Kasumi-1 (cell line): ENCODE data around the gene RNASE9.
A peak's percentile ranks its signal among the peaks of the same experiment; 100 is the strongest.
"Not testable (repeated sequence)": the region's sequence is repeated elsewhere in the genome, so short reads cannot be mapped to it uniquely, and the experiment has no call there.

ENCODE experiments used
- DNase-seq, 2 experiments: peaks; one replicate each; lab custom pipeline; 2025; lab: John Stamatoyannopoulos, UW

Gene RNASE9

DNA sequence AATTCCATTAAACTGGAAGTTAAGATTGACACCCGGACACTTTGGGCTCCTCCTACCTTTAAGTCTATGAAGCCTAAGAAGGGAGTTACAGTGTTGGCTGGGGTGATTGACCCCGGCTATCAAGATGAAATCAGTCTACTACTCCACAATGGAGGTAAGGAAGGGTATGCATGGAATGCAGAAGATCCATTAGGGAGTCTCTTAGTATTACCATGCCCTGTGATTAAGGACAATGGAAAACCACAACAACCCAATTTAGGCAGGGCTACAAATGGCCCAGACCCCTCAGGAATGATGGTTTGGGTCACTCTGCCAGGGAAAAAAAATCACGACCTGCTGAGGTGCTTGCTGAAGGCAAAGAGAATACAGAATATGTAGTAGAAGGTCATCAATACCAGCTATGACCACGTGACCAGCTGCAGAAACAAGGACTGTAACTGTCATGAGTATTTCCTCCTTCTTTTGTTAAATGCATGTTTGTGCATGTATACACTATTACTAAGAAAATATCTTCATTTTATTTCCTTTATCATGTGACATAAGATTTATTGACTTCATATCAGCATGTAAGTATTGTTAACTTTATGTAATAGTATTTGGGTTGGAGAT lies 11.6 kb upstream of the RNASE9 start:
- DNase-seq = not testable (repeated sequence)

DNA sequence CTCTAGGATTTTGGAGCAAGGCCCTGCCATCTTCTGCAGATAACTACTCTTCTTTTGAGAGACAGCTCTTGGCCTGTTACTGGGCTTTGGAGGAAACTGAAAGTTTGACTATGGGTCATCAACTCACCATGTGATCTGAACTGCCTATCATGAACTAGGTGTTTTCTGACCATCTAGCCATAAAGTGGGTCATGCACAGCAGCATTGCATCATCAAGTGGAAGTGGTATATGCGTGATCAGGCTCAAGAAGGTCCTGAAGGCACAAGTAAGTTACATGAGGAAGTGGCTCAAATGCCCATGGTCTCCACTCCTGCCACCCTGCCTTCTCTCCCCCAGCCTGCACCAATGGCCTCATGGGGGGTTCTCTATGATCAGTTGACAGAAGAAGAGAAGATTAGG lies 9.9 kb upstream of the RNASE9 start:
- not testable (repeated sequence) for DNase-seq

DNA sequence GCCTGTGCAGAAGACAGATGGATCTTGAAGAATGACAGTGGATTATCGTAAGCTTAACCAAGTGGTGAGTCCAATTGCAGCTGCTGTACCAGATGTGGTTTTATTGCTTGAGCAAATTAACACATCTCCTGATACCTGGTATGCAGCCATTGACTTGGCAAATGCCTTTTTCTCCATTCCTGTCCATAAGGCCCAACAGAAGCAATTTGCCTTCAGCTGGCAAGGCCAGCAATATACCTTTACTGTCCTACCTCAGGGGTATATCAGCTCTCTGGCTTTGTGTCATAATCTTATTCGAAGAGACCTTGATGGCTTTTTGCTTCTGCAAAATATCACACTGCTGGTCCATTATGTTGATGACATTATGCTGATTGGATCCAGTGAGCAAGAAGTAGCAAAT lies 9.0 kb upstream of the RNASE9 start:
- DNase-seq = not testable (repeated sequence)

DNA sequence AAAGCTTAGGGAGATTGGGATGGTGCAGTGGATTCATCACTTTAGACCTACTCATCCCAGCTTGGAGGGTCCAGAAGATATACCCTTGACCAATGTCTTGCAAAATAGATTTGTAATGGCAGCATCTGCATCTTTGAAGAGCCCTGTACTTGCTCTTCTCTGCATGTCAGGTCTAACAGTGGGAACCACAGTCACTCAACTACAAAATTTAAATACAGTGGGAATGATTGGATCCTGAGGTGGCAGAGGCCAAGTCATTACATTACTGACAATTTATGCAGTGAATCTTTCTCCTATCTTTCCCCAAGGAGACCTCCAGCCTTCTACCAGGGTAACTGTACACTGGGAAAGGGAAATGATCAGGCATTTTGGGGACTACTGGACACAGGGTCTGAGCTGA lies 8.2 kb upstream of the RNASE9 start:
- no peak for DNase-seq

DNA sequence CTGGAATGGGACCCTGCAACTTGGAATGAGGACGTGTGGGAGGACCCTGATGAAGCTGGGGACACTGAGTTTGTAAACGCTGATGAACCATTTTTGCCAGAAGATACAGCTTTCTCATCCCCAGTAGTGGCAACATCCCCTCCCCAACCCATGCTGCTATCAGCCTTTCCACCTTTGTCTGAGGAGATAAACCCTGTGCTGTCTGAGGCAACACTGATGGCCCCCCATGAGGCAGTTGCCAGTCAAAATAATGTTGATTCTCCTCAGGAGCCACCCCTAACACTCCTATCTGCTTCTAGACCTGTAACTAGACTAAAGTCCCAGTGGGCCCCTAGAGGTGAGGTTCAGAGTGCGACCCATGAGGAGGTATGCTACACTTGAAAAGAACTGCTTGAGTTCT lies 7.5 kb upstream of the RNASE9 start:
- DNase-seq = no peak

DNA sequence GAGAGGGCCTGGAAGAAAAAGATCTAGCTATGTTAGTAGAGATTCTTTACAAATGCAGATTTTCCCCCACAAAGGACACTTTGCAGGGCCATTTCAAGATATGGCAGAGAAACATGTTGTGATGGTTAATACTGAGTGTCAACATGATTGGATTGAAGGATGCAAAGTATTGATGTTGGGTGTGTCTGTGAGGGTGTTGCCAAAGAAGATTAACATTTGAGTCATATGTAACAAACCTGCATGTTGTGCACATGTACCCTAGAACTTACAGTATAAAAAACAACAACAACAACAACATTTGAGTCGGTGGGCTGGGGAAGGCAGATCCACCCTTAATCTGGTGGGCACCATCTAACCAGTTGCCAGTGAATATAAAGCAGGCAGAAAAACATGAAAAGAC lies 6.4 kb upstream of the RNASE9 start:
- DNase-seq = not testable (repeated sequence)

DNA sequence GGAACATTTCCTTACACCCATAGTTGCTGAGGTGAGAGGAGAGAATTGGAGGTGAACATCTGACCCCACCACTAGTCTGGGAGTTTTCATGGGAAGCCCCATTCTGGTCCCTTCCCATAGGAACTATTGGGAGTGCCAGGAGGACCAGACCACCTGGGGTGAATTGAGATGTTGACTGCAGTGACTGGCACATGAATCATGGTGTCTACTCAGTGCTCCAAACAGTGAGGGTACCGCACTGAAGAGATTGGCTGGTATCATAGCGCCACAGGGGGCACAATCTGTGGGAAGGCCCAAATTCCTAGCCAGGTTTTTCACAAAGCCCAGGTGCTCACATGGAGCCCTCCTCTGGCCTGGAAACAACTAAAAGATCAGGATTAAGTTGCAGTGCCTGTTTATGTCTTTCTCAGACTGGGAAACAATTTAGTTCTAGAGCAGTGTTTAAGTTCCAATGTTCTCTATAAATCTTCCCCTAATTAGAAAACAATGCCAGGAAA lies 3.7 kb upstream of the RNASE9 start:
- no peak for DNase-seq

DNA sequence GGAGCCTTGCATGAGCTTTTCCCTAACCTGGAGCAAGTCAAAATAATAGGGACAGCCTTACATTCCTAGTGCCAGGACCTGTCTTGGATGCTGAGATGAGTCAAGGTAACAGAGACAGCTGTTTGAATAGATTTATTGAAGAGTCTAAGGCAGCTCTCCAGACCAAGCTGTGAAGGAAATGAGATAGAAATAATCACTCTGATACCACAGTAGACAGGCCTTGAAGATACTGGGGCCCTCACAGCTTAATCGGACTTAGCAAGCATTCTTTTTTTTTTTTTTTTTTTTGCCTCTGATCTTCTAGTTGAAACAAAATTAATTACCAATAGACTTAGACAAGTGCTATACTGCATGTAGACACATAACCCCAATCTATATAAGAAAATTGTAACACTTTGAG lies 3.1 kb upstream of the RNASE9 start:
- DNase-seq = no peak

DNA sequence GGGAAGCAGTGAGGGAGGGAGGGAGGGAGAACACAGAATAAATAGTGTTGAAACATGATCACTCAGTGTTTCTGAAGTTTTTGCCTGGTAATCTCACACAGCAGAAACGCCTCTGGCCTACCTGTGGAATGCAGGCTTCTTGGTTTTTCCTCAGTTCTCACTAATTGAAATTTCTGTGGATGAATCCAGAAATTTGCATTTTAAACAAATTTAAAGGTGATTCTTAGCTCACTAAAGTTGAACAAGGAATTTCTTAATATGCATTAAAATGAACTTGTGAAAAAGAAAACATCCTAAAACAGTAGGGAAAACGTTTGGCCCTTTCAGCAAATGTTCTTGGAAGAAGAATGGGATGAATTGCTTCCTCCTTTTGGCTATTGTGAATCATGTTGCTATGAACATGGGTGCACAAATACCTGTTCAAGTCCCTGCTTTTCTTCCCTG lies 1.4 kb downstream of the RNASE9 start:
- no peak for DNase-seq

DNA sequence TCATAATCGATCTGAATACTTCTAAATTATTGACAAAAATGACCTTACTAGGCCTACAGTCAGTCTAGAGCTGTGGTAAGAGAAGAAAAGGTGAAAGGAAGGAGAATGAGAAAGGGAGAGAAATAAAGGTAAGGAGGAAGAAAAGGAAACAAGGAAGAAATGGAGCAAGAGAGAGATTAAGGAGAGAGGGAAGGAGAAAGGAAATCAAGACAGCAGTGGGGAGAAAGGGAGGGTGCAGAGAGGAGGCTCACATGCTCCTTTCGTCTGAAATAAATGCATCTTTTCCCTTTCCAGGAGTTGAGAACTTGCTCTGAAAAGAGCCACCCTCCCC lies 3.7 kb downstream of the RNASE9 start:
- DNase-seq = no peak

DNA sequence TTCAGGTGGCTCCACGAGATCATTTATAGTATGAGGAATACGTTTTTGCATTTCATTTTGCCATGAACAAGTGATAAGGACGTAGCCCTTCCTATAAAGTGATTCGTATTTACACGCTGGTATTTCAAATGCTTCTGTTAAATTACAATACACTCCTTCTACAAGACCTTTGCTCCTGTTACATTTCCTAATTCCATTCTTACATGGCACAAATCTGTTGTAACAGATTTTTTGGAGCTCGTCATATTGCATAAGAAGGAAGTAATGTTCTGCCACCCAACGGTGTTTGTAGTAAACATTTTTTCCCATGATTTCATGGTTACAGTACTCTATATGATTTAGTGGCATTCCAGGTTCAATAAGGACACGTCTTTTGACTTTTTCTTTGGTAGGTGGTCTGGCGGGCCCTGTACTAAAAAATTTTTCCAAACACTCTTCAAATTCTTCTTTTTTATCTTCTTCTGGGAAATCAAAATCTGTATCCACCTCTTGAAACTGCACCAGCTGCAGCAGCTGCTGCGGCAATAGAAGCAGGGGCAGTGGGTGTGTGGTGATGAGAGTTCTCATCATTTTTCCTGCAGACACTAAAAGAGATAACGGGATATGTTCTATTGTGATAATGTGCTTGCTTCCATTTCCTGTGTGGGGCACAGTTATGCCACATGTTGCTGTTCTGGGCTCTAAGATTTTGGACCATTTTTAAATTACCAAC lies 4.2 kb downstream of the RNASE9 start:
- no peak for DNase-seq

DNA sequence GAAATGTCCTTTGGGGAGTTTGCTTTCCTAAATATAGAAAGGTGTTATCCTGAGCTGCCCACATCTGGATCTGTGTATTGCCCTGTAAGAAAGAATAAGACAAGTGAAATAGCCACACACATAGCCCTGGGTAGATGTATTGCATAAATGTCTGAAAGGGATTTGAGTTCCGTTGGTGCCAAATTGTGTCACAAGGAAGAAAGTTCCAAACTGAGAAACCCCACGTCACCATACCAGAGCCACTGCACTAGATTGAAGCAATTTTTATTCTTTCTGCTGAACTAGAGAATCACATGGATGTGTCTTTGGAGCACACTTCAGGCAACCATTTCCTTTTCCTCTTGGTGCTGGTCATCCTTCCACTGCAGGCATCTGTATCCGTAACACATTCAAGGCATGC lies 5.0 kb downstream of the RNASE9 start:
- DNase-seq = no peak

DNA sequence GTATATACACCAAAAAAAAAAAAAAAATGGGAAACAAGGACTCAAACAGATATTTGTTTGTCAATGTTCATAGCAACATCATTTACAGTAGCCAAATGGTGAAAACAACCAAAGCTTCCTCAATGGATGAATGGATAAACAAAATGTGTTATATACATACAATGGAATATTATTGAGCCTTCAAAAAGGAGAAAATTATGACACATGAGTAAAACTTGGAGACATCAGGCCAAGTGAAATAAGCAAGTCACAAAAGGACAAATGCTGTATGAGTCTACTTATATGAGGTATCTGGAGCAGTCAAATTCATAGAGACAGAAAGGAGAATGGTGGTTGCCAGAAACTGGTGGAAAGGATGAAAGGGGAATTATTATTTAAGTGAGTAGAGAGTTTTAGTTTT lies 7.8 kb downstream of the RNASE9 start:
- DNase-seq = no peak

DNA sequence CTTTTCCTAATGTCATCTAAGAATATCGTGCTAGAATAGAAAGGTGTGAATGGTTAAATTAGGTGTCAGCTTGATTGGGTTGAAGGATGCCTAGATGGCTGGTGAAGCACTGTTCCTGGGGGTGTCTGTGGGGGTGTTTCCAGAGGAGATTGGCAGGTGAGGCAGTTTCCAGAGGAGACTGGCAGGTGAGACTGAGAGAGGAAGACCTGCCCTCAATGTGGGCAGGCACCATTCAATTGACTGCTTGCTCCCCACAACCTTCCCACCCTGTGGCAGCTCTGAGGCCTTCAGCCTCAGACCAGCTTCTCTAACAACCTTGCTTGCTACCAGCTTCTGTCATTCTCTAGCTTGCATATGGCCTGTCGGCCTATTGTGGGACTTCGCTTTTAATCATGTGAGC lies 9.2 kb downstream of the RNASE9 start:
- no peak for DNase-seq

DNA sequence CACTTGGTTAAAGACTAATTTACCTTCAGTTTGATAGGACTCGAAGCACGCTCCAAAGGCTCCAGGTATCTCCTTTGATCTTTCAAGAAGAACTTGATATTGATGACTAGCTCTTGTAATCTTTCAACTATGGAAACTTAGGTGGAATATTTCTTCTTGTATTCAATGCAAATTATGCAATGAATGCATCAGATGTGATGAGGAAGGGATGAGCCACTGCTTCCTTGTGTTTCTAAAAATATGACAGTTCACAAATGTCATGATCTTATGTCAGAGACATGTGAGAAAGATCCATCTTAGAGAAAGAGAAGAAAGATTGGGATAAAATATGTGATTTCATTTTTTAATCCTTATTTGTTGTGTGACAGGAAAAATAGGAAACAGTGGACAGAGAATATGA lies 9.9 kb downstream of the RNASE9 start:
- no peak for DNase-seq

DNA sequence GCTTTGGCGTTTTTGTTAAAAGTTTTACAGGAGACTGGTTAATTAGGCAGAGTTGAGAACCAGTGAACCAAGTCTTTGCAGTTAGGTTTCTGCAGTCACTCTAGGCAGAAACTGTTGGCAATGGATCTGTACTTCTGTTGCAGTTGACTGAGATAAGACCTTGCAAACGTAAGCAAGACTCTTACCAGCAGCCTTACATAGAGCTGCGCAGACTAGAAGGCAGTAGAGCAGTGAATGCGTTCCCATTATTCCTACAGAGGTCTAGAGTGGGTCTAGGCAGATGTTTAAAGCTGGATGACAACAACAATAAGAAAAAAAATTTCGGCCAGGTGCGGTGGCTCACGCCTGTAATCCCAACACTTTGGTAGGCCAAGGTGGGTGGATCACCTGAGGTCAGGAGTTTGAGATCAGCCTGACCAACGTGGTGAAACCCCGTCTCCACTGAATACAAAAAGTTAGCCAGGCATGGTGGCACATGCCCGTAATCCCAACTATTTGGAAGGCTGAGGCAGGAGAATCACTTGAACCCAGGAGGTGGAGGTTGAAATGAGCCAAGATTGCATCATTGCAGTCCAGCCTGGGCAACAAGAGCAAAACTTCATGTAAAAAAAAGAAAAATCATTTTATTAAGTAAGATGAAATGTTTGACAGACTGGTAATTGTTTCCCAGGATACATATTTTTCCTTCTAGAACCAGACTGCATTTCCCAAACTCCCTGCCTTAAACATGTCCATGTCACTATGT lies 12.3 kb downstream of the RNASE9 start:
- DNase-seq = no peak

DNA sequence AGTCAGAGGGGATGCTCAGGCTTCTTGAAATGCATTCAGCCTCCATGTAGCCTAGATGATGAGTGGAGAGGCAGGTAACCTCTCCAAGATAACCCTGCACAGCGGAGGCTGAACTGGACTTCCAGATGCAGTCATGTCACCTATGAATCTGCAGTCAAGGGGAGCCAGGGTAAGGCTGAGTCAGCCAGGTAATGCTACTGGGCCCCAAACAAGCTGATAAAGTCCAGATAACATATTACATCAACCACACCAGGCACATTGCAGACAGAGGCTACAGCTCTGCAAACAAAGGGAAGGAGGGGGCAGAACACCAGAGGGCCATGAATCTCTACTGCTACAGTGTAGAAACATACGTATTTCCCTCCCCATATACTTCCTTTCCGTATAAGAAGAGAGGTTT lies 14.0 kb downstream of the RNASE9 start:
- no peak for DNase-seq

DNA sequence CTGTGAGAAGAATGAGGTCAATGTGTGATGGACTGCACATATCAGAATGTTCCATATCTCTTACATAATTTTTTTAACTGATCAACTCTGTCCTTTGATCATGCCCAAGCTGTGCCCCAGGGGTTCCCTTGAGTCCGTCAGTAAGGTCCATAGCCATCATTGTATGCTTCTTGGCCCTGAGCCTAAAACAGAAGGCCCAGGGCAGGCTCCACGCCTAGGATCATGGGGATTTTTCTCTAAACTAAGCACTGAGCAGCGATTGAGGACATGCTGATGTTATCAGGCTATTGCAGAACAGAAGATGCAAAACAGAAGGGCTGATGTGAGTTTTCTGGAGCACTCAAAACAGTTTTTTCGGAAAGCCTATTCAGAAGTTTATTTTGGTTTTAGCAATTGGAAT lies 20.9 kb downstream of the RNASE9 start:
- no peak for DNase-seq

DNA sequence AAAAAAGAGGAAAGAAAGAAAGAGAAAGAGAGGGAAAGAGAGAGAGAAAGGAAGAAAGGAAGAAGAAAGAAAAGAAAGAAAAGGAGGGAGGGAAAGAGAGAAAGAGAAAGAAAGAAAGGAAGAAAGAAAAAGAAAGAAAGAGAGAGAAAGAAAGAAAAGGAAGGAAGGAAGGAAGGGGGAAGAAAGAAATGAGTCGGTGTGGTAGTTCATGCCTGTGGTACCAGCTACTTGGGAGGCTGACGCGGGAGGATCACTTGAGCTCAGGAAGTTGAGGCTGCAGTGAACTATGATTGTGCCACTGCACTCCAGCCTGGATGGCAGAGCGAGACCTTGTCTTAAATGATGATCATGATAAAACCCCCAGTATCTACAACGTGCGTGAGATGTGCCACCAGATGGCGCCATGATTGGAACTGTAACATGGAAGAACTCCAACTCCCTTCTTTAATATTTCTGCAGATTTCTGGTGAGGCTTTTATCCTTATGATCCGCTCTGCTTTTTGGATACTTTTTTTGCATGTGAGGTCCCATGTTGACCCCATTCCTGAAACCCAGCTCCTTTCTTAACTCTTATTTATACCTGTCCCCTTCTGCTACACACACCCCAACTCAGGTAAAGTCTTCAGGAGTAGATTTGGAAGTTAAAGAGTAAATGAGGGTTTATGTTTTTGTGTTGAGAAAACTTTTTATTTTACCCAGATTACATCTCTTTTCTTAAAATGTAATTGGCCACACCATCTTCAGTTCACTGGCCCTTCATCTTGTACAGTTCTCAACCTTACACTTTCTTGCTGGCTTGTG lies 29.9 kb downstream of the RNASE9 start:
- DNase-seq = peak; percentile 82 to 91

DNA sequence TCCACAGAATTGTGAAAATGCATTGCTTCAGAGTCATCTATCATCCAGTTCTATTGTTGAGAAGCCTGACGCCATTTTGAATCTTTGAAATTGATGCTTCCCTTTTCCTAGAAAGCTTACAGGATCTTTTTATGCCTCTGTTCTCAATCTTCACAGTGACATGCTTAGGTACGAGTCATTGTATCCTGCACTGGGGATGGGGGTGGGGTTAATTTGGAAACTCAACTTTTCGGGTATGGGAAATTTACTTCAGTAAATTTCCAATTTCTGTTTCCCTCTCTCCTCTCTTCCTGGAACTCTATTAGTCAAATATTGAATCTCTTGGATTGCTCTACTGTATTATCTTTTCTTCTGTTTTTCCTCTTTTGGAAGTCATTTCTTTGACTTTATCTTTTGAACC lies 31.0 kb downstream of the RNASE9 start:
- no peak for DNase-seq

DNA sequence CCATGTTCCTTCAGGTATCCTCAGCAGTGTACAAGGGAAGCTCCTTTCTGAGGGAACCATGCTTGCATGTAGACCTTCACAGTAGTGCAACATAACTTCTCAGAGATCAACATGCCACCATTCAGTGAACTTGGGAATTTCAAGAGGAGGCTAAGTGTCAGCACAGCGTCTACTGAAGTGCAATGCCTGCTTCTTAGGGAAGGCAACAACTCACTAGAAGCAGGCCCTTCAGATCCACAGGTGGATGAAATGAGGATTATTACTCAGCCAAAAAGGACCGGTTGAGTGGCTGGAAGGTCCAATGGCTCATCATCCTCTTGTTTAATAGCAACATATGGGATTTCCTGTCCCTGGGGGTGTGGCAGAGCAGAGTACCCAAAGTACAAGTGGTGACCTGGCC lies 36.8 kb downstream of the RNASE9 start:
- DNase-seq = no peak

DNA sequence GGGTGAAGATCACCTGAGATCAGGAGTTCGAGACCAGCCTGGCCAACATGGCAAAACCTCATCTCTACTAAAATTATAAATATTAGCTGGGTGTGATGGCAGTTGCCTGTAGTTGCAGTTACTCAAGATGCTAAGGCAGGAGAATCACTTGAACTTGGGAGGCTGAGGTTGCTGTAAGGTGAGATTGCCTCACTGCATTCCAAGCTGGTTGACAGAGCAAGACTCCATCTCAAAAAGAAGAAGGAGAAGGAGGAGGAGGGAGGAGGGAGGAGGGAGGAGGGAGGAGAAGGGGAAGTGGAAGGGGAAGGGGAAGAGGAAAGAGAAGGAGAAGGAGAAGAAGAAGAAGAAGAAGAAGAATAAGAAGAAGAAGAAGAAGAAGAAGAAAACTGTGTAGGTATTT lies 38.5 kb downstream of the RNASE9 start:
- DNase-seq = no peak
